Stimulated activated CD8-positive, alpha-beta memory T cell treated with anti-CD3 and anti-CD28 coated beads, Interleukin-15, amount 100 ng/mL, for 24 hours (primary cell): ENCODE results near the gene PRAME.

Experiments used
- DNase-seq: peaks from one replicate; pipeline ENCODE4 v3.0.0-alpha.2; 2020; ENCODE audit warnings: low read depth

The PRAME gene

DNA sequence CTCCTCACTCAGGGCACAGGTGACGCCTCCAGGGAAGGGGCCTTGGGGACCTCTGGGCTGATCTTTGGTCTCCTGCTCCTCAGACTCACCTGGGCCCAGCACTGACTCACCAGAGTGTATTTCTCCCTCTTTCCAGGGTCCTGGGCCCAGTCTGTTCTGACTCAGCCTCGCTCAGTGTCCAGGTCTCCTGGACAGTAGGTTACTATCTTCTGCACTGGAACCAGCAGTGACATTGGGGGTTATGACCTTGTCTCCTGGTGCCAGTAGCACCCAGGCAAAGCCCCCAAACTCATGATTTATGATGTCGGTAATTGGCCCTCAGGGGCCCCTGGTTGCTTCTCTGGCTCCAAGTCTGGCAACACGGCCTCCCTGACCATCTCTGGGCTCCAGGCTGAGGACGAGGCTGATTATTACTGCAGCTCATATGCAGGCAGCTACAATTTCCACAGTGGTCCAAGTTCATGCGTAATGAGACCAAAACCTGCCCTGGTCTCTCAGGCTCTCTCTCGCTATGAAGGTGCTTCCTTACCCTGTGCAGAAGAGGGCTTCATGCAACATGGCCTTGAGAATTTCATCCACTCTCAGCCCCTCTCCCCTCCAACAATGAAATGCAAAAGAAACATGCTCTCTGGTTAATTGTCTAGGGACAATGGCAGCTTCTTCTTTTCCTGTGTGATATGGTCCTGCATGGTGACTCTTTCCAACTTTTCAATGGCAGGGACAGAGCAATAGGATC, 21.0 kb upstream of the PRAME start:
- no peak for DNase-seq

- DNase-seq: no peak
These were observed 19.8 kb upstream of the PRAME start for GRCh38 chr22:22578702-22579424.

GRCh38 chr22:22576989-22577427, 17.9 kb upstream of the PRAME start:
- DNase-seq: no peak

- no peak for DNase-seq
These were observed 17.4 kb upstream of the PRAME start for GRCh38 chr22:22576244-22576988.

DNA sequence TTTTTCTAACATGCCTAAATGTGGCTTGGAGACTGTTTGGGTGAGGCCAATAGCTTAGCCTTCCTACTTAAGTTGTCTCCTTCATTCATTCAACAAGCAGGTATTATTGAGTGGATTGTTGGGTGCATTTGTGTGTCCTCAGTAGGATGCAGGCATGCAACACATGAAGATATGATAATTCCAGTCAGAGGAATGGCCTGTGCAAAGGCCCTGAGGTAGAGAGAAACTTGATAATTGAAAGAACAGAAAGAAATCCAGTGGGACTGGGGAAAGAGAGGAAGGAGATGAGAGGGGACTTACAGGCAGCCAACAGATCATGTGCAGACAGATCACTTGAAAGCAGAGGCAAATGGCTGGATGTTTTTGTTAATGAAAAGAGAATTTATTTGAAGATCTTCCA, 15.3 kb upstream of the PRAME start:
- no peak for DNase-seq

GRCh38 chr22:22573047-22573889, 14.2 kb upstream of the PRAME start:
- no peak for DNase-seq

DNA sequence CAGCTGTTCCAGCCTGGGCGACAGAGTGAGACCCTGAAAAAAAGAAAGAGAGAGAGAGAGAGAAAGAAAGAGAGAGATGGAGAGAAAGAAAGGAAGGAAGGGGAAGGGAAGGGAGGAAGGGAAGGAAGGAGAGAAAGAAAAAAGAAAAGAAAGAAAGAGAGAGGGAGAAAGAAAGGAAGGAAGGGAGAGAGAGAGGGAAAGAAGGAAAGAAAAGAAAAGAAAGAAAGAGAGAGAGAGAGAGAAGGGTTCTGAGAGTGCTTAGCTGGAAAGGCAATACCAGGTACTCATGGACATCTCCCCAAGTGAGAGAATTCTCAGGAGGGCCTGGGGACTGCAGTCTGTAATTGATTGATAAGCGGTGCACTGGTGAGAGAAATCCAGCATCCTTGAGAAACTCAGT, 12.8 kb upstream of the PRAME start:
- no peak for DNase-seq

DNA sequence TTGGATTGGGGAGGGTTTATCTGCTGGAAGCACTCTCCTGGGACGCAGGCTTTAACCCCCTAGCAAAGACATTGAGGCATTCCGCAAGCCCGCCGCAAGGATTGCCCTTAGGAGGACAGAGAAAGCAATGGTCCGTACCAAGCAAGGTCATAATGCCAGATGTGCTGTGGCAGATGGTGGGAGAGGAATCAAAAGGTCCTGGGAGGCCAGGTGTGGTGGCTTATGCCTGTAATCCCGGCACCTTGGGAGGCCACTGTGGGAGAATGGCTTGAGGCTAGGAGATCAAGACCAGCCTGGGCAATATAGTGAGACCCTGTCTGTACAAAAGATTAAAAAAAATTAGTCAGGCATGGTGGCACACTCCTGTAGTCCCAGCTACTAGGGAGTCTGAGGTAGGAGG, 12.4 kb upstream of the PRAME start:
- no peak for DNase-seq

GRCh38 chr22:22569218-22569617, 10.2 kb upstream of the PRAME start:
- DNase-seq: no peak

DNA sequence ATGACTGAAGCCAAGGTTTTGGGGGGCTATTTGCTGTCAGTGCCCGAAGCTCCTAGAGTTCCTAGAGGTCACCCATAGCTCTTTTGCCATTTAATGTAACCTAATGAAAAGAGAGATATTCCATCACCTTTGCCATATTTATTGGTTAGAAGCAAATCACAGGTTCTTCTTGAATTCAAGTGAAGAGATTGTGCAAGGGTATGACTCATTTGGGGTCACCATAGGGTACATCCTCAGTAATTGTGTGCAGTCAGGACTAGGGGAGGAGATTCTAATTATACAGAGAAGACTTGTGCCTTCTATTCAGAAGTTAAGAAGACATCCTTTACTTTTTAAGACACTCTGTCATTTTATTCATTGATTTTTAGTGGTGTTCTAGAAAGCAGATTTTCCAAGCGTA, 6.9 kb upstream of the PRAME start:
- DNase-seq: no peak

GRCh38 chr22:22558071-22558971, 744 bp downstream of the PRAME start:
- DNase-seq: no peak

- no peak for DNase-seq
These were observed 1.8 kb downstream of the PRAME start for GRCh38 chr22:22556995-22557925.

- no peak for DNase-seq
These were observed 2.5 kb downstream of the PRAME start for GRCh38 chr22:22556578-22556977.

DNA sequence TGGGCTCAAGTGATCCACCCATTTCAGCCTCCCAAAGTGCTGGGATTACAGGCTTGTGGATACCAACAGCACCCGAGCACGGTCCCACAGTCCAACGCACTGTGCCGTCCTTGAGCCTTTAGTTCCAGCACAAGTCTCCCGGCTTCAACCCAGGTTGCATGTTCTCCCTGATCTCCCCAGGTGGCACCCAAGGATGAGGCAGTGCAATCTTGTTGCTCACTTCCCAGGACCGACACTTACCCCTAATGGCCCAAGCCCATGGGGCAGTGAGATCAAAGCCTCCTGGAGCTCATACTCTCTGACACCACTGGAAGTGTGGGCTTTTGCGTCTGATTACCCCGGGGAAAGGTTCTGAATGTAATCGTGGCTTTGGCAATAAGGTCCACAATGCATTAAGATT, 3.5 kb downstream of the PRAME start:
- no peak for DNase-seq

GRCh38 chr22:22554587-22555284, 4.3 kb downstream of the PRAME start:
- DNase-seq: no peak

DNA sequence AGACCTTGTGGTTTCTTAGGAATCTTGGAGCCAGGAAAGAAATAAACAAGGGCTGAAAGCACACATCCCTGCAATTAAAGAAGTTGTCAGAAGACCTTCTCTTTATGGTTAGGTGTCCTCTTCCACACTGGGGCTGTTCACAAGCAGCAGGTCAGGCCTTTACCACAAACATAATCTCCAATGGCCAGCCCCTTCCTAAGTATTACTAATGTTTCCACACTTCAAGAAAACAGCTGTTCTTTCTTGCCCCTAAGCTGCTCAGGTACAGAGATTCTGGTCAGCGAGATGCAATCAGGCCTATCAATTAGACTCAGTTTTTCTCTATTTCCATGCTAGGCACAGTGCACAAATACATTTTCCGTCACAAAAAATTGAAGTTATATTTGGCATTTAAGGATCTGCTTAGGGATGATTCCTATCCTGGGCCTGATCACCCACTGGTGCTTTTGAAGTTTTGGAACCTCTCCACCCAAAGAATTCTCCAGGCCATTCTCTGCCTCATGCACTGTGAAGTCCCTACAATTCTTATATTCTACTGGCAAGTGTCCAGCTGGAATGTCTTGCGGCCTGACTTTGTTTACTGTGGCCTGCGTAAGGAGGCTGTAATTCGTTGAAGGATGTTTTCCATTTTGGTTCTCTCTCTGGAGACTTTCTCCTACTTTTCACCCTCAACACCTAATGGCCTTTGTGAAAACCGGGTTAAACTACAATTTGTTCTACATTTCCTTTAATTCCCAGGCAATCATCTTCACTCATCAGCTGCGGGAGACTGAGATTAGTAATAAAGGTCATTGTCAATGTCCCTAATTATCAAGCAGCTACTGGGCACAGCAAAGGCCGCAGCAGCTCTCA, 5.1 kb downstream of the PRAME start:
- no peak for DNase-seq

- no peak for DNase-seq
These were observed 5.9 kb downstream of the PRAME start for GRCh38 chr22:22553141-22553540.

- DNase-seq: no peak
These were observed 6.4 kb downstream of the PRAME start for GRCh38 chr22:22552630-22553029.
